GM19193 (cell line): ENCODE data around the gene TLX1.

Experiments
- POLR2A ChIP-seq: IDR thresholded peaks from 4 replicates; pipeline ENCODE4 v1.6.1; 2011; ENCODE audit not compliant: insufficient read depth, insufficient read length; ENCODE audit errors: extremely low read depth

TLX1 gene

DNA sequence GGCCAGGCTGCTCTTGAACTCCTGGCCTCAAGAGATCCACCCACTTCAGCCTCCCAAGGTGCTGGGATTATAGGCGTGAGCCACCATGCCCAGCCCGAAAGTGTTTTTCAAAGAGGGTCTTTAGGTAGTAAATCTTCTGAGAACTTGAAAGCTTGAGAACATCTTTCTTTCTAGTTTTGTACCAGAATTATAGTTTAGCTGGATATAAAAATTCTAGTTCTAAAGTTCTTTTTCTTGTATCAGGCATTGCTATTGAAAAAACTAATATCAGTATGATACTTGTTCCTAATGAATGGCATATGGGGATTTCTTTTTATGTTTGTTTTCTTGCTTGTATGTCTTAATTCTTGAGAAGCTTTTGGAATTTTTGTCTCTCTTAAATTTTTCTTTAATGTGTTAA lies 43.2 kb downstream of the TLX1 start:
- TF ChIP-seq POLR2A, result no peak

DNA sequence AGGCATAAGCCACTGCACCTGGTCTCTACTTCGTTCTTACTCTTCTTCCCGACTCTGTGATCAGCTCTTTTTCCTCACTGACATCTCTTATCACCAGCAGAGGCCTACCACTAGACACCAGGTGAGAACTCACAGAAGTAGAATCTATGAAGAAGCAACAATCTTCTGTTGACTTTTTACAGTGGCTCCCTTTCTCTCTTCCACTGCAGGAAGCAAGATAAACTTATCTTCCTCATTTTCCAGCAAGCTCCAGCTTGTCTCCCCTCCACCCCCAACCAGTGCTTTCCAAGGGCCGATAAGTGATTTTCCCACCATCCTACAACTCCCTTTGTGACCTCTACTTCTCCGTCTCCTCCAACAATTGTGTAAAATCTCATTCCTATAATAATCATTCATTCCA lies 45.5 kb downstream of the TLX1 start:
- no peak for TF ChIP-seq POLR2A

DNA sequence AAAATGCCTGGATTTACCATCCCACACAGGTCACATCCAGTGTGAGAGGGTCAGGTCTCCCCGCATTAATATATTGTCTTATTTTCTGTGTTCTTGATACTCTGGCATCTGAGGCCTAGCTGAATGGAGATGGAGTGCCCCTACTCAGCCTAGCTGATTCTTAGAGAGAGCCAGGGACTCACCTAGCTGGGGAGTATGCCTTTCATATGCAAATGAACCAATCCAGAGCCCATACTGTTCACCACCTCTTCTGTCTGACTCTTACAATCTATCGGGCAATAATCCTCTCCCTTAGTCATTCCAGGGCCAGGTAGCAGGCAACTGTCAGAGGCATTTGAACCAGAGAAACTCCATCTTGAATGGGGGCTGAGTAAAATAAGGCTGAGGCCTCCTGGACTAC lies 51.8 kb downstream of the TLX1 start:
- TF ChIP-seq POLR2A, result no peak

DNA sequence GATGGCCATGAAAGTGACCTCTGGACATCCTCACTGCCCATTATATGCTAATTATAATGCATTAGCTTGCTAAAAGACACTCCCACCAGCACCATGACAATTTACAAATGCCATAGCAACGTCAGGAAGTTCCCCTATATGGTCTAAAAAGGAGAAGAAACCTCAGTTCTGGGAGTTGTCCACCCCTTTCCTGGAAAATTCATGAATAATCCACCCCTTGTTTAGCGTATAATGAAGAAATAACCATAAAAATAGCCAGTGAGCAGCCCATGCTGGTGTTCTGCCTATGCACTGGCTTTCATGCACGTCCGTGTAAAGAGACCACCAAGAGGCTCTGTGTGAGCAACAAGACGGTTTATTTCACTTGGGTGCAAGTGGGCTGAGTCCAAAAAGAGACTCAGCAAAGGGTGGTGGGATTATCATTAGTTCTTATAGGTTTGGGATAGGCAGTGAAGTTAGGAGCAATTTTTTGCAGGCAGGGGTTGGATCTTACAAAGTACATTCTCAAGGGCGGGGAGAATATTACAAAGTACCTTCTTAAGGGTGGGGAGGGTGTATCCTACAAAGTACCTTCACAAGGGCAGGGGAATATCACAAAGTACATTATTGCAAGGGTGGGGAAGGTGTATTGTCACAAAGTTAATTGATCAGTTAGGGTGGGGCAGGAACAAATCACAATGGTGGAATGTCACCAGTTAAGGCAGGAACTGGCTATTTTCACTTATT lies 52.5 kb downstream of the TLX1 start:
- TF ChIP-seq POLR2A, result no peak
